DMS 273 treated with DMSO at 0.1 percent for 48 hours (cell line): ENCODE data around the gene CEP97.
A peak's percentile ranks its signal among the peaks of the same experiment; 100 is the strongest.

Experiments used
- DNase-seq: peaks from one replicate; lab custom pipeline; 2025; lab: John Stamatoyannopoulos, UW

Gene CEP97

DNA sequence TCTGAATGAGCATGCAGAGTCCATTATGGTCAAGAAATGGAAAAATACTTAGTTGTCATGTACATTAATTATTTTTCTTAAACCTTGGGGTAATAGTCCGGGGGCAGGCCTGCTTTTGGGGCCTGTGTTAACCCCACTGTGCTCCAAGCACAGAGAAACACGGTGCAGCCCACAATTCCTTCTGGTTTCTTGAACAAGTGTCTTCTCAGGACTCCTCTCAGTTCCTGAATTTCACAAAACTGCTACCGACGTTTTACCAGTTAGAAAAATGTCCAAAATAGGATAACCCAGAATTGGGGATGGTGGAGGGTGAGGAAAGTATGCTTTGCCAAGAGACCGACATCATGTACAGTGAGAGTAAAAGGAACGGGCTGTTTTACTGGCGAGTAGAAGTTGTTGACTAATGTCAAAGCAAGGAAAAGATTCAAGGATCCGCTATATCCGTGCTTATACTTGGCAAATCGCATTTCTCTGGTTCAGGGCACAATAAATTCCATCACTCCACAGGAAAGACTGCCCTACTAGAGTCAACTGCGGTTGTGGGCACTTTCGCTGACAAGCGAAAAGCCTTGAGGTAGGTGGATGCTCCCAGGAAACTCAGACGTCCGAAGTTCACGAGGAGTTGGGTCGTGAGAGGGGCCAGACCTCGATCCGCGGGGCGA is 54.1 kb downstream of the CEP97 start:
- peak; percentile 58 for DNase-seq

DNA sequence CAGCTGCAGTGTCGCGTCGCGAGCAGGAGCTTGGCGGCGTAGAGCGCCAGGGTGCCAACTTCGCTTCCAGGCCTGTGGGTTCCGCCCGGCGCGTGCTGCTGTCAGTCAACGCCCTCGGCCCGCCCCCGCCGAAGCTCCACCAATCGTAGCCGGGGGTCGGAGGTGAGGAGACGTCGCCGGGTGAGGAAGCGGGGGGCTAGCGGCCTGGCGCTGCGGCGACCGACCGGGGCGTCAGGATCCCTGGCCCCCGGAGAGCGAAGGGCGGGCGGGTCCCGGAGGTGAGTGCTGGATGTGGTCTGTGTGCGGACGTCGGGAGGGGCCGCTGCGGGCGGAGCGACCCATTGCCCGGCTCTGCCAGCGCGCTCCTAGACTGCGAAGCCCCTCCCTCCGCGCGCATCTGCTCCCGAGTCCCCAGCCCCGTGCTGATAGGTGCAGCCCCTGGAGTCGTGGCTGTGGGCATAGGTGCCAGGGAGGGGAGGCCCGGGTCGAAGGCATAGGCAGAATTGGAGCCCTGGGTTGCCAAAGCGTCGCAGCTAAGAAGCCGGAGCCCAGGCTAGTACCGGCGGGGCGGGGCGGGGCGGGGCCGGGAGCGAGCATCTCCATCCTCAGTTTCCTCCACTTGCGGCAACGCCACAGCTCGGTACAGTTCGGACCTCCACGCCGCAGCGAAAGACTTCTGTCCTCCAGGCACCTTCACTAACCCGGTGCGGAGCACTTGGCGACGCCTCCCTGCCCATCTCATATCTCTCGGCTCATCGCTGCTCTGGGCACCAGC is 54.8 kb downstream of the CEP97 start, which contains the start of gene NXPE3:
TSS of gene NXPE3 (plus strand) at position 165 of the 775 bp plus-strand sequence. CDS start 6,386 bp downstream, outside the sequence.
- peak; percentile 82 for DNase-seq

DNA sequence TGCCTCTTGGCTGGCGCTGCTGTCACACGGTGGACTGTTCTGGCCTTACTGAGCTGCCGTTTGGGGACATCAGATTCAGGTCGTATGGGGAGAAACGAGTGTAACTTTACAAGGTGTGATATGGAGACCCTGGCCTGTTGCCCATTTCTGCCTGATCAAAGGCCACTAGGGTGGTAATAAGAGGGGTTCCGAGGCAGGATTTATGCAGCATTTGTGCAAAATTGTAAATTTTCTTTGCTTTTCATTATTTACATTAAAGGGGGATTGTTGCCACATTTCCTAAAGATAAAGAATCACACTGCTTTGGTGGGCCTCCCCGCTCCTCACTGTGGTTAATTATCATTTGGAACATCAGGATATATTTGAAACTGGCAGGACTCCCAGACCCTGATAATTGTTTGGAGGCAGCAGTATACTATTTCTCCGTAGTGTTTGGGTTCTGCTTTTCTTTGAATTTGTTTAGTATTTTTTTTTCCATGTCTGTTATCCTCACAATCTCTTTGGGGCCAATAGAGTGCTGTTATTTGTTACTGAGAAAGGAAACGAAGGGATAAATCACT is 55.5 kb downstream of the CEP97 start:
- peak; percentile 59 for DNase-seq

DNA sequence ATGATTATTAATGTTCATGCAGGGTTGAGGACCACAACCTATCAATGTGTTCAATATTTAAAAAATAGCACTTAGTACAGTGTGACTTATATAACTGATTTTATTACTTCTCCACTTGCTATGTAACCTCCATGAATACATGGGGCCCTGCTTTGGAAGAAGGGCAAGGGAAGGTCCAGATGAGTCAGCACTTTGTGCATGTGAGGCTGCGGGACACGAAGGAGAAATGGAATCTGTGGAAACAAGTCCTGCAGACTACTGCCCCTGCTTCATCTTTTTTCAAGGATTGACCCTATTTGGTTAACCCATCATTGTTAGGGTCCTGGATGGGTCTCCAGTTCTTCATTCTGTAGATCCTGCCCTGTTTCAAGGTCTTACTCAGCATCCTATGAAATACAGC is 56.2 kb downstream of the CEP97 start:
- DNase-seq = peak; percentile 36

DNA sequence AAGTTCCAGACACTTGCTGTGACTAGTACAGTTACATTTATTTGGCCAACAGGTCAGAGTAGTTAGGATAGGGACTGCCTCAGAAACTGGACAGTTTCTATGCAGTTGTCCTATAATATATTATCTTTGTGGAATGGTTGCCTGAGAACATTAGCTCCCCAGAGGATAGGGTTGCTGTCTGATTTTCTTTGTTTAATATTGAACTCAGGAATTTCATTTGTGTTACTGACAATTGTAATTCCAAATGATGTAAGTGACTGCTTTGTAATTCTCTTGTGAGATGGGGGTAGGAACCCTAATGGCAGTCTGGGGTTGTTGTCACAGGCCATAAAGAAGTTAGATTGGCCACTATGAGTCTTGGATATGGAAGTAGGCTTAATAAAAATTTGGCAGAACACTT is 56.8 kb downstream of the CEP97 start:
- no peak for DNase-seq

DNA sequence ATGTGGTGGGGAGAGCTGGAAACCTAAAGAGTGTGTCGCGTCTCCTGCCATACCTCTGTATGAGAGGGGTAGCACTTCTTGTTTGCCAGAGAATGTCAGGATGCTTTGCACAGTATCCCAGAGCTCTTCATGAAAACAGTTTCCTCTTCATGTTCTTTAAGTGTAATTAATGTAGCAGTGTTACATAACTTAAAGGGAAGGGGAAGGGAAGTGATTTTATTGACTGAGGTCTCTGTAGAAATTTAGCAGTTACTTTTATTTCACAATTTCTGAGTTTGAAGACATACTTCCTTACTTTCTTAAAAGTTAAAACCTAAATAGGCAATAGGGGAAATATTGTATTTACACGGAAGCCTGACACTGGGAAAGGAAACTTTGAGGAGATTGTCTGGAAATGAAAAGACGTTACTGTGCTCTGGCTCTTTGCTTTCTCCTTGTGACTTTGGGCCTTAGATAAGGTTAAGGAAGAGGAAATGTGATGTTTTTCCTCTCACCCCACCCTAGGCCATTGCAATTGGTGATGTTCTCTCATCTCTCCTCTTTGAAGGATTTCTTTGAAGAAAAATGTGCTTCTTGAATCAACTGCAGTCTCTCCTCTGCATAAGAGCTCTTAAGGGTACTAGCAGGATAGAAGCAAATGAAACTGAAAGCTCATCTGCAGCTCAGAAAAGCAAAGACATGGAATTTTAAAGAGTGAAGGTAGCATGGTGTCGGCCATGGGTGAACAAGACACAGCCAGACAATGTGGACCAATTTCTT is 60.6 kb downstream of the CEP97 start:
- no peak for DNase-seq

DNA sequence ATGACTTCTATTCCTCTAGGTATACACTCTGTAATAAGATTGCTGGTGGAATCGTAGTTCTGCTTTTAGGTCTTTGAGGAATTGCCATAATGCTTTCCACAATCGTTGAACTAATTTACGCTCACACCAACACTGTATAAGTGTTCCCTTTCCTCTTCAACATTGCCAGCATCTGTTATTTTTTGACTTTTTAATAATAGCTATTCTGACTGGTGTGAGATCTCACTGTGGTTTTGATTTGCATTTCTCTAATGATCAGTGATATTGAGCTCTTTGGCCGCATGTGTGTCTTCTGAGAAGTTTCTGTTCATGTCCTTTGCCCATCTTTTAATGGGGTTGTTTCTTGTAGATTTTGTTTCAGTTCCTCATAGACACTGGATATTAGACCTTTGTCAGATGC is 67.4 kb downstream of the CEP97 start:
- no peak for DNase-seq

DNA sequence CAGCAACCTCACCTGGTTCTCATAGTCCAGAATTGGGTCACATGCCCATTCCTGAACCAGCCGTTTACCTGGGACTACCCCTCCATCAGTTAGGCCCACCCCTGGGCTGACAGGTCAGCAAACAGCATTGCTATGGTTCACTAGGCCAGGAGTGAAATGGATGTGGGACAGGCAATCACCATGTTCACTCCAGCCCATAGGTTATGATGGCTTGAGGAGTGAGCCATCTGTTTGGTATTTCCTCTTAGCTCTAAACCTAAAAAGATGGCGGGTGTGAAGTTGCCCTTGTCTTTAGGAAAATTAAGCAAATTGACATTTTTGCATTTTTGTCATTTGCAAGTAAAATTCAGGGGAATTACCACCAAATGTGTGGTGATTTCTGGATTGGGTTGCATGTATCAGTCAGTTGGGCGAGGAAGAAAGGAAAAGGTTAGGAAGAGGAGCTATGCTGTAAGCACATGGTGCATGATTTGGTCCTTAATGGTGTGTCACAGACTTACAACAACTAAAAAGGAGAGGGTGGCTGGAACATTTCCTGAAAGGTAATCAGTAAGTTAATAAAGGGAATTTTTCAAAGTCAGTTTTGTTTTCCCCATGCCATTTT is 71.8 kb downstream of the CEP97 start:
- DNase-seq = no peak

DNA sequence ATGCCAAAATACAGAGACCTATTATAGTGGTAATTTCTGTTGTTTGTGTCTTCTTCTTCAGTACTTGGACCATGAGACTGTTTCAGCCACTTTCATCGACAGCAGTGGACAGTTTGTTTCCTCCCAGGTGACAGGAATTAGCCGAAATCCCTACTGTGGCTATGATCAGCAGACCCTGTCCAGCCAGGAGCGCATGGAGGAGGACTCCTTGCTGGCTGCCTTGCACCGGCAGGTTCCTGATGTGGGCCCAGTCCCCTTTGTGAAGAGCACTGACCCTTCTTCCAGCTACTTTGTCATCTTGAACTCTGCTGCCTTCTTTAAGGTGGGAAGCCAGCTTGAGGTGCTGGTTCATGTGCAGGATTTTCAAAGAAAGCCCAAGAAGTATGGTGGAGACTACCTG is 76.8 kb downstream of the CEP97 start:
- no peak for DNase-seq

DNA sequence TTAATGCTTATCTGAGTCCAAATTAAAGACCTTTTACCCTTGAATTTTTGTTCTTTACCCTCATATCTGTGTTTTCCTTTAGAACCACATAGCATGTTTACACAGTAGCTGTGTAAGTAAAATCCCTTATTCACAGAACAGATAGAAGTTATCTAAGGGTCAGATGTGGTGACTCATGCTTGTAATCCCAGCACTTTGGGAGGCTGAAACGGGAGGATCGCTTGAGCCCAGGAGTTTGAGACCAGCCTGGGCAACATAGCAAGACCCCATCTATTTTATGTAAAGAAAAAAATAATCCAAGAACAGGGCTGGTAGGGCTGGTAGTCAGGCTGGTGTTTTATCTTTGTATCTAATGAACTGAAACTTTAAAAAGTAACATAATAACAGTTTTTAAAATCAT is 77.8 kb downstream of the CEP97 start:
- no peak for DNase-seq

DNA sequence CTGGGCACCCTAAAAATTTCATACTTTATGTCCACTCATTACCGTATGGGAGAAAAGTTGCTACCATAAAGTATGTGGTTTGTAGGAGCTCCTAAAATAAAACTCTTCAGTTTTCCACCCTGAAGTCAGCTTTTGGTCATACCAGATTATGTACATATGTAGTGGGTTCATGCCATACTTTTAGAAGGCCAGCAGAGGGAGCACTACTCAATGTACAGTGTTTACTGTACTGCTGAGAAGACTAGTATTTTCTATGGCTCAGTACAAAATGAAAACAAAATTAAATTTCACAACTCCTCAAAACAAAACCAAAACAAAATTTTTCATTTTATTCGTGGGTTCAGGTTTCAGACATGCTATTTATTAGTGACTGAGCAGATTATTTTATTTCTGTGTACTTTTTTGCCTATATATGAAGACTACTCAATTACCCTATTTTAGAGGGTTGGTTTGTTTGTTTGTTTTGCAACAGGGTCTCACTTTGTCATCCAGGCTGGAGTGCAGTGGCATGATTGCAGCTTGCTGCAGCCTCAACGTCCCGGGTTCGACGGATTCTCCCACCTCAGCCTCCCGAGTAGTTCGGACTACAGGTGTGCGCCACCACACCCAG is 78.9 kb downstream of the CEP97 start:
- DNase-seq = peak; percentile 58

DNA sequence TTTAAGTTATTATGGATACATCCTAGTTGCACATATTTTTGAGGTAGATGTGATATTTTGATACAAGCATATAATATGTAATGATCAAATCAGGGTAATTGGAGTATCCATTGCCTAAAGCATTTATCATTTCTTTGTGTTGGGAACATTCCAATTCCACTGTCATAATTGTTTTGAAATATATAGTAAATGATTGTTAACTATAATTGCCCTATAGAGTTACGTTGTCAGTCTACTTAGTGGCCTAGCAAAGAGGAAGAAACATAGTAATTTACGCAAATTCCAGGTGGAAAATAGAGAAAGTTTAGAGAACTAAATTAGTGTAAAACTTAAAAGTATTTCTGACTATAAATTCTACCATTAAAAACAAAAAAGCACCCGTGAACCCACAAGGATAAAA is 79.5 kb downstream of the CEP97 start:
- no peak for DNase-seq

DNA sequence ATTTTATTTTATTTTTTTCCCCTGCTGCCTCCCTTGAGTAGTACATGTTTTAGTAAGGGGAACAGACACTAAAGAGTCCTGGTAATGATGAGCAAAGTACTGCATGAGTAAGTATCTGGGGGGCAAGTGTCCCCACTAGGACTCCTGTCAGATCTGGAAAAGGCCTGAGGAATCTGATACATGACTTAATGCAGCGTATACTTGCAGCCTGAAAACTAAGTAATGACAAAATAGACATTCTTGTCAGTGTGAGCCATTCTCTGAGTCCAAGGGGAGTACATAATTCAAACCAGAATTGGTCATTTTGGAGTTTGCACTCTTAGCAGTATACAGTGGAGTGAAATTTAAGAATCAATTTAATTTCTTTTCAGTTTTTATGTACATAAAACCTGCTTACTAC is 82.1 kb downstream of the CEP97 start:
- no peak for DNase-seq

DNA sequence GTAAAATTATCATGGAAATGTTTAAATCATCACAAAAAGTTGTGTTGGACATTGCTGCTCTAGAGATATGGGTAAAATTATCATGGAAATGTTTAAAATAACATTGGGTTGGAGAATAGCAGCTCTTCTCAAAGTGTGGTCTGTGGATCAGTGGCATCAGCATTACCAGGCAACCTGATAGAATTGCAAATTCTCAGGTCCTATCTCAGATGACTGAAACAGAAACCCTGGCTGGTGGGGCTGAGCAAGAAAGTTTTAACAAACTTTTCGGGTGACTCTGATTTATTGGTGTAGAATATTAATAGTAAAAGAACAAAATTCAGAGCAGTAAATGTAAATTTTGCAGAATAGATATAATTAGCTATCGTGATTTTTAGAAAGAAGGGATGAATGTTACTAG is 83.5 kb downstream of the CEP97 start:
- DNase-seq = no peak

DNA sequence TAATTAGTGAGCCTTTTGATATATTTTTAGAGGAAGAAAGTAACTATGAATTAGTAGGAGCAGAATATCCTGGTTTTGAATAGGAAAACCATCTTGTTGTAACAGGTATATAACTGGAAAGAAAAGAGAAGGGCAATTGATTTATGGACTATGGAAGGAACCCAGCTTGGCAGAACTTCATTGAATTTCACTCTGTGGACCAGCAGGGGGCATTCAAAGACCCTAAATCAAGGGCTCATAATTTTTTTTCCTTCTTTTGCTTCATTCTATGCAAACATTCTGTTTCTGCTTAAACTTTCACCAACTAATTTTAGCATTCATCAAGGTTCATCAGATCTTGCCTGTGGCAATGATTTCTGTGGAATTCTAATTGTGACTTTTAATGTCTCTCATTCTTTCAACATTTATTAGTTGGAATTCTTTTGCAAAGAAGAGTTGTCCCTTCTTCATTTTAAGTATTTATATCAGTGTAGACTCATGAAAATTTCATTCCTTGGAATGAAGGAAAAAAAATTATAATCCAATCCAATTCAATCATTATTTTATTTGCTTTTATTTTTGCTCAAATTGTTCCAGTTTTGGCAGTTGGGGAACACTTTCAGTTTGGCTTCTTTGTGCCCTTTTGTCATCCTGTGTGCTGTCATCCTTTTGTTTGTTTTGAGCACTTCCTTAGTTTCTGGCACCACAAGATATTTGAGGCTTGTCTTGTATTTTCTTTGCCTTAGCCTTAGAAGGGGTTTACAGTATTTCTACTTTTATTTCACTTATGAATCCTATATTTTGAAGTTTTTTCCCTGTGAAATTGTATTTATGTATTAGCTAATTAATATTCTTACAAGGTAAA is 85.0 kb downstream of the CEP97 start:
- peak; percentile 4 for DNase-seq

DNA sequence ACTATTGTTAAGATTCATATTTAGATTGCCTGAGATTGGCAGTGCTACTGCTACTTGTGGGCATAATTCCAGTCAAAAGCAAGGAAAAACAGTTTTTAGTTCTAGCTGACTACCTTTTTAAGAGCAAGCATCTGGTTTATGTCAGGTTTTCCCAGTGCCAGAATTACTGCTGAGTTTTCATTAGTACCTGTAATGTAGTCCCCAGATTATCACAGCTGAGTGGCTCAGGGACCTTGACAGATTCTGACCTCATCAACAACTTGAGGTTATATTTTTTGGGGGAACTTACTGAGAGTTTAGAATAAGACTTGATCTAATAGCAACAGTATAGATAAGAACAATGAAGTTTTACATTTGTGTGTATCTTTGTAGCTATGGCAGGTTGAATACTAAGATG is 85.6 kb downstream of the CEP97 start:
- no peak for DNase-seq

DNA sequence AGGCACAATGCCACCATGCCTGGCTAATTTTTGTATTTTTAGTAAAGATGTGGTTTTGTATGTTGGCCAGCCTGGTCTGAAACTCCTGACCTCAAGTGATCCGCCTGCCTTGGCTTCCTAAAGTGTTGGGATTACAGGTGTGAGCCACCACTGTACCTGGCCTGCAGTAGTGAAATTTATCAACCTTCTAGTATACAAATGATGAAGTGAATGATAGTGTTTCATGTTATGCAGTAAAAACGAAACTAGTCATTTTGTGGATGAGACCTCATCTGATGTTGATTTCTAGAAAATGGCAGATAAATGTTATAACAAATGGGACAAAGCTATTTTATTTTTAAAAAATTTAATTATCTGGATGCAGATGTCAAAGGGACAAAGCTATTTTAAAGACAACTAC is 87.5 kb downstream of the CEP97 start:
- no peak for DNase-seq

DNA sequence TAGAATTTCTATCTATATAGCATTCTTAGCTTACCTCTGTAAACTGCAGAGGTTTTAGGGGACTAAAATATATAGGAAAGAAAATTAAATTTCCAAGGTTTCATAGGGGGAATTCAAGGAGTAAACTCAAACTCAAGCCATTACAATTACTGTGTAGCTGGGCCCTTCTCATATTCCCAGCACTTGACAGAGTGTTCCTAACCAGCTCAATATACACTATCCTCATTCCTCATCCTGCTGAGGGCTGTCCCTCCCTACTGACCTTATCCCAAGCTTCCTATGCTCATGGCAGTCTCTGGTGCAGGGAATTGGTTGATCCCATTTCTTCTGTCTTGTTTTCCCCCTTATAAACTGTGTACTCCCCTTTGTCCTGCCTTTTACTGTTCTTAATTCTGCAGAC is 88.5 kb downstream of the CEP97 start:
- no peak for DNase-seq

DNA sequence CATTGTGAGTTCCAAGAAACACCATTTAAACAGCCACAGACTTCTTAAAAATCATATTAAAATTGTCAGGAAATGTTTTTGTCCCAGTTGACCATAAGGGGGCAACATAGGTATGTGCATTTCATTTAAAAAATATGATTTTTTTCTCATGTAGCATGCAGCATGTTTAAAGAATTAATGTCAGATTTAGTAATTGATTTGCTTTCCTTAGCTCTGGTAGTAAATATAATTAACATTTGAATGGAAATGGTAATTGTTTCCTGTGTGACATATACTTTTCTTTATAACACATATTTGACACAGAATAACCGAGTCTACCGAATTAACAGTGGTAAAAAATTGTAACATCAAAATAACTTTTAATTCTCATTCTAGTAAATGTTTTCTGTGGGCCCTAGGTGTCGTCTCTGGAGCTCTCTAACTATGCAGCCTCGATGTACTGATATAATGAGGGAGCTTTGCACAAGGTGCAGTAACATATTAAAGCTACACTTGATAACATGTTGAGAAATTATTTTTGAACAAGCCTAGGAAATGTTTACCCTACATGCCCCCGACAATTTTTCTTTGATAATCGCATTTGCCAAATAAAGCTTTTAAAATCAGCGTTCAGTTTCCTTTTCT is 89.5 kb downstream of the CEP97 start:
- DNase-seq = no peak

DNA sequence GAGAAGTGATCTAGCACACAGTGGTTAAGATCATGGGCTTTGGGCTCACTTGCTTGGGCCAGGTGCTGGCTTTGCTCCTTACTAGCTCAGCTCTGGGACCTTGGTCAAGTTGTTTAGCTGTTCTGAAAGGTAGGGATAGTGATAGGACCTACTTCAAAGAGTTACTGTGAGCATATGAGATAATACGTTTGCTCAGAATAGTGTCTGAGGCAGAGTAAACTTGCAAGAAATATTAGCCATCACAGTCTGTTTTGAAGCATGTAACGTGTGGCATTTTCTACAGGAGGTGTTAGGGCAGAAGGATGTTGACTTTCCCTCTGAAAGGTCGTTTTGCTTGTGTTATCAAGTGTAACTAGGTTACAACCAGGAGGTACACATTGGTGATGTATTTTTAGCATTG is 90.4 kb downstream of the CEP97 start:
- DNase-seq = no peak
